CD4-positive, alpha-beta T cell (primary cell): ENCODE results near the gene GDPD1. TPM values are rescaled to one million over a fixed set of nuclear protein-coding genes. Genes with fewer than 3 reads are reported as not detected.

Experiments
- ATAC-seq: fragments of 200-7000 bp; cut with Tn5 transposase; one replicate; pipeline ENCODE4 v1.10.0; 2022; ENCODE audit warnings: mild to moderate bottlenecking; ENCODE audit not compliant: poor library complexity
- CTCF ChIA-PET: fragments of 350-600 bp; sonication (Branson Sonifier 250); formaldehyde crosslinking; loops from one replicate; lab custom pipeline; 2021; ENCODE audit warnings: antibody characterized with exemption, inconsistent platforms; lab: Charles Lee
- POLR2A ChIA-PET: fragments of 350-600 bp; sonication (Branson Sonifier 250); formaldehyde crosslinking; loops from one replicate; lab custom pipeline; 2021; ENCODE audit warnings: antibody characterized with exemption, inconsistent platforms; lab: Charles Lee
- DNase-seq, 14 experiments: peaks; one replicate each; pipeline ENCODE4 v3.0.0-alpha.2; 2013 to 2020; ENCODE audit warnings: mixed read lengths in 2 of 14
- H3K27ac ChIP-seq, 2 donors: one replicate each; pipeline versions ENCODE4 v1.5.1 to v1.7.0; 2013; ENCODE audit warnings: low read length in 2 of 2, low read depth in 1 of 2, mild to moderate bottlenecking in 1 of 2
- H3K27me3 ChIP-seq, 2 experiments: 1 replicate in 1 of 2; 2 replicates in 1 of 2; pipeline versions ENCODE4 v1.6.1 to v1.7.0; 2013; ENCODE audit warnings: low read length in 2 of 2, control low read depth in 1 of 2, mild to moderate bottlenecking in 1 of 2, moderate library complexity in 1 of 2; ENCODE audit not compliant: insufficient read depth in 2 of 2, control insufficient read depth in 1 of 2
- H3K36me3 ChIP-seq: one replicate; pipeline ENCODE4 v1.6.1; 2013; ENCODE audit warnings: low read length, control low read depth; ENCODE audit not compliant: insufficient read depth
- H3K4me1 ChIP-seq: one replicate; pipeline ENCODE4 v1.6.1; 2013; ENCODE audit warnings: low read length, control low read depth; ENCODE audit not compliant: insufficient read depth
- H3K4me3 ChIP-seq: one replicate; pipeline ENCODE4 v1.5.1; 2013; ENCODE audit warnings: mild to moderate bottlenecking, low read length, moderate library complexity
- H3K9me3 ChIP-seq, 2 experiments: 1 replicate in 1 of 2; 2 replicates in 1 of 2; pipeline versions ENCODE4 v1.6.1 to v1.7.0; 2013; ENCODE audit warnings: low read length in 2 of 2, mild to moderate bottlenecking in 2 of 2, control low read depth in 1 of 2, moderate library complexity in 1 of 2; ENCODE audit not compliant: control insufficient read depth in 1 of 2, insufficient read depth in 1 of 2
- H3K27ac Mint-ChIP-seq: one replicate; pipeline ENCODE4 v1.8.0; 2020; ENCODE audit warnings: mixed read lengths
- H3K27me3 Mint-ChIP-seq: one replicate; pipeline ENCODE4 v1.8.0; 2021; ENCODE audit warnings: mixed read lengths
- H3K36me3 Mint-ChIP-seq: one replicate; pipeline ENCODE4 v1.8.0; 2021; ENCODE audit warnings: low read depth, mixed read lengths
- H3K4me1 Mint-ChIP-seq: one replicate; pipeline ENCODE4 v1.8.0; 2021; ENCODE audit warnings: low read depth, mixed read lengths
- H3K4me3 Mint-ChIP-seq: one replicate; pipeline ENCODE4 v1.8.0; 2020; ENCODE audit warnings: mild to moderate bottlenecking, mixed read lengths
- H3K9me3 Mint-ChIP-seq: one replicate; pipeline ENCODE4 v1.8.0; 2020; ENCODE audit warnings: mixed read lengths
- CTCF ChIP-seq: fragments of 200-600 bp; IDR thresholded peaks from one replicate; pipeline ENCODE4 v1.8.0; 2022; ENCODE audit warnings: antibody characterized with exemption, mild to moderate bottlenecking
- intact Hi-C, 2 experiments: fragments of 100-400 bp; cut with DNase I in 1 of 2; cut with micrococcal nuclease in 1 of 2; formaldehyde crosslinking; loops; one replicate each; pipeline versions ENCODE4 v1.15.1 to v1.9.0; 2023 to 2025; cut with DNase I, micrococcal nuclease
- total RNA-seq, 174 experiments: library from RNA in 2 of 174; stranded (reverse) in 2 of 174; gene quantifications; one replicate each; pipeline ENCODE4 v1.2.3 and lab custom pipeline; 2021 to 2026

The GDPD1 gene
- total RNA-seq, 2 experiments from 2014 or later, result 2.0 to 2.3 TPM

GRCh38 chr17:59190806-59191205 lies 29.5 kb upstream of the GDPD1 start:
- H3K27me3 ChIP-seq, result no peaks in the 10 kb centered on the region
- H3K27ac Mint-ChIP-seq, result no peak overlapping the region
- POLR2A ChIA-PET, result no interaction called here
- H3K27me3 Mint-ChIP-seq, result no peaks in the 10 kb centered on the region
- CTCF ChIA-PET, result no interaction called here
- no peak overlapping the region for H3K27ac ChIP-seq
- no peaks in the 10 kb centered on the region for H3K4me1 Mint-ChIP-seq
- H3K9me3 ChIP-seq, result no peaks in the 10 kb centered on the region
- intact Hi-C loops, result no loop called here
- H3K4me3 Mint-ChIP-seq, result no peak overlapping the region
- DNase-seq (no peak), ATAC-seq (no peak)
- no peak overlapping the region for H3K4me3 ChIP-seq
- H3K4me1 ChIP-seq, result no peaks in the 10 kb centered on the region
- H3K9me3 Mint-ChIP-seq, result no peaks in the 10 kb centered on the region
- H3K36me3 Mint-ChIP-seq, result no peaks in the 10 kb centered on the region
- no peak for TF ChIP-seq CTCF
- H3K36me3 ChIP-seq, result no peaks in the 10 kb centered on the region

GRCh38 chr17:59193336-59193862 lies 26.9 kb upstream of the GDPD1 start:
- no peaks in the 10 kb centered on the region for H3K9me3 ChIP-seq
- H3K4me1 ChIP-seq, result no peaks in the 10 kb centered on the region
- no peak for ATAC-seq
- CTCF ChIA-PET, result interaction anchor here (0.6 kb wide), 1 partner anchor 1578 kb away, joined by 3 read pairs; no protein-coding TSS in a partner anchor
- no peaks in the 10 kb centered on the region for H3K36me3 ChIP-seq
- POLR2A ChIA-PET, result no interaction called here
- no peaks in the 10 kb centered on the region for H3K27me3 Mint-ChIP-seq
- no peak overlapping the region for H3K4me3 ChIP-seq
- TF ChIP-seq CTCF, result no peak
- intact Hi-C loops, result no loop called here
- H3K27ac ChIP-seq, result no peak overlapping the region
- H3K4me3 Mint-ChIP-seq, result no peak overlapping the region
- DNase-seq, result no peak
- no peaks in the 10 kb centered on the region for H3K27me3 ChIP-seq
- no peaks in the 10 kb centered on the region for H3K4me1 Mint-ChIP-seq
- H3K9me3 Mint-ChIP-seq, result no peaks in the 10 kb centered on the region
- H3K36me3 Mint-ChIP-seq, result no peaks in the 10 kb centered on the region
- H3K27ac Mint-ChIP-seq, result no peak overlapping the region

- TF ChIP-seq CTCF, result no peak
- no peaks in the 10 kb centered on the region for H3K36me3 Mint-ChIP-seq
- ChIA-PET CTCF (no interaction called here), POLR2A (no interaction called here)
- no peaks in the 10 kb centered on the region for H3K4me1 Mint-ChIP-seq
- ATAC-seq, result no peak
- H3K4me3 Mint-ChIP-seq, result no peak overlapping the region
- H3K4me3 ChIP-seq, result no peak overlapping the region
- H3K27me3 Mint-ChIP-seq, result no peaks in the 10 kb centered on the region
- intact Hi-C loops, result no loop called here
- H3K27ac ChIP-seq, result no peak overlapping the region
- H3K9me3 Mint-ChIP-seq, result no peaks in the 10 kb centered on the region
- H3K36me3 ChIP-seq, result no peaks in the 10 kb centered on the region
- no peak overlapping the region for H3K27ac Mint-ChIP-seq
- H3K4me1 ChIP-seq, result no peaks in the 10 kb centered on the region
- no peak for DNase-seq
- no peaks in the 10 kb centered on the region for H3K27me3 ChIP-seq
- H3K9me3 ChIP-seq, result no peaks in the 10 kb centered on the region
Observed at GRCh38 chr17:59199398-59199797, 20.9 kb upstream of the GDPD1 start.
